Measurements from ENCODE around the gene PHLDB1.
"Not testable (repeated sequence)": the region's sequence is repeated elsewhere in the genome, so short reads cannot be mapped to it uniquely, and the experiment has no call there.

The PHLDB1 gene

GRCh38 chr11:118672846-118673245 lies 65.4 kb downstream of the PHLDB1 start:
- TF ChIP-seq CTCF (IDR thresholded peaks at IDR 0.05; ENCODE audit: borderline replicate concordance, control extremely low read depth, extremely low read depth, insufficient read depth, missing control alignments) = no peak
- no peak for DNase-seq (ENCODE audit: low spot score)
- in situ Hi-C loops (cut with MboI; ENCODE audit: low sequenced_read_pairs, unreplicated experiment) = no loop called here

DNA sequence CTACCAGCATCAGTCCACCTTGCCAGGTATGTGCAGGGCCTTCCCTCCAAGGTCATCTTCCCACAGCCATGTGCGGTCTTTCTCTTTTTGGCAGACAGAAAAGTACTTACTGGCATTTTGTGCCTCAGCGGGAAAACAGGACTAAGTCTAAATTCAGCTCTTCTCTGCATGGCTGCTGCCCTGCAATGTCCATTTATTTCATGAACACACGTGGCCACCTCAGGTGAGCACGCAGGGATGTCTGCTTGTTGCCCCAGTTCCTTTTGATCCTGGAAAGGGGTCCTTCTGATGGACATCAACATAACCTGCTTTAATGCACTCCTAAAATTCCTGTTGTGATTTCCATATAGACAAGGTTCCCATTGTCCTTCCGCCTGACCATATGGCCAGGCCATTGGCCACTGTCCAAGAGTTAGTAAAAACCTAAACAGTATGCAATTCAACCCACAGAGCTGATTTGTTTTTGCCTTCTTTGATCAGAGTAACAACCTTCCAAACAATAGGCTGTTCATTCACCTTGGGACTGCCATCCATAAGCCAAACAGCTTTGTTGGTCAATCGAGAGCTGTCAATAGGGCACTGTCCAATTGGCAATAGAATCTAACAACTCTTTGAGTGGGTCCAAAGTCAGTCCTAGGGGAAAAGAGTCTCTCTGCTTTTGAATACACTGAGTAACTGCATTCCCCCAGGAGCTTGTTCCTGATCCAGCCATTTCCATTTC lies 66.1 kb downstream of the PHLDB1 start:
- in situ Hi-C loops (cut with MboI; ENCODE audit: low sequenced_read_pairs, unreplicated experiment) = no loop called here
- DNase-seq (ENCODE audit: low spot score) = no peak
- no peak for TF ChIP-seq CTCF (IDR thresholded peaks at IDR 0.05; ENCODE audit: borderline replicate concordance, control extremely low read depth, extremely low read depth, insufficient read depth, missing control alignments)

- in situ Hi-C loops (cut with MboI; ENCODE audit: low sequenced_read_pairs, unreplicated experiment) = no loop called here
- no peak for DNase-seq (ENCODE audit: low spot score)
- TF ChIP-seq CTCF (IDR thresholded peaks at IDR 0.05; ENCODE audit: borderline replicate concordance, control extremely low read depth, extremely low read depth, insufficient read depth, missing control alignments) = no peak
These were observed 66.6 kb downstream of the PHLDB1 start for GRCh38 chr11:118674082-118674435.

DNA sequence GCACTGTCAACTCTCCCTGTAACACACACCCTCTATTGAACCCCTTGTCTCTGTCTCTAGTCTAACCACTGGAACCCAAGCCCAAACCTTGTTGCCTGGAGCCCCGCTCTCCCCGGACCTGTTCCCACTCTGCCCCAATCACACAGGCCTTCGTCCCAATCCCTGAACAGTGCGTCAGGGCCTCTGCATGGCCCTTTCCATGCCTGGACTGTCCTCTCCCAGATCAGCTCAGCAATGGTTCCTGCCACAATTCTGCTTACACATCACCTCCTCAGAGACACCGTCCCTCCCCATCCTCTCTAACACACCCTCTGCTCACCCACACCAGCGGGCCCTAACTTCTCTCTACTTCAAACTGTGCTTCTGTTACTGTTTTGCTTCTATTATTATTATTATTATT lies 70.6 kb downstream of the PHLDB1 start:
- in situ Hi-C loops (cut with MboI; ENCODE audit: low sequenced_read_pairs, unreplicated experiment) = no loop called here
- no peak for TF ChIP-seq CTCF (IDR thresholded peaks at IDR 0.05; ENCODE audit: borderline replicate concordance, control extremely low read depth, extremely low read depth, insufficient read depth, missing control alignments)
- DNase-seq (ENCODE audit: low spot score) = no peak

DNA sequence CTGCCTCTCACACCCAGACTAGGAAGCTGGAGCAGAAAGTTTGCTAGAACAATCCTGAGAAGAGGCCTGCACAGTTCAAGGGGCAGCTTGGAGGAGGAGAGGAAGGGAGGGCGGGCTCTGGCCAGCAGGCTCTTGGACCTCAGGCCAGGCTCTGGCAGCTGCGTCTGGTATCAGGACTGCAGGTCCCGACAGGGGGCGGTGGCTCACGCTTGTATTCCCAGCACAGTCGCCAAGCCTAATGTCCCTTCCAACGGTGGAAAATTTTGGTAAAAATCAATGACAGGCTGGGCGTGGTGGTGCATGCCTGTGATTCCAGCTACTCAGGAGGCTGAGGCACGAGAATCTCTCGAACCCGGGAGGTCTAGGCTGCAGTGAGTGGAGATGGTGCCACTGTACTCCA lies 71.5 kb downstream of the PHLDB1 start:
- DNase-seq (ENCODE audit: low spot score); in situ Hi-C loops (cut with MboI; ENCODE audit: low sequenced_read_pairs, unreplicated experiment): not testable (repeated sequence)

GRCh38 chr11:118679483-118679882 lies 72.1 kb downstream of the PHLDB1 start, which contains the start of gene TREH:
Gene TREH (minus strand): TSS chr11:118679650. CDS start chr11:118679627, 23 bp downstream.
- TF ChIP-seq CTCF (IDR thresholded peaks at IDR 0.05; ENCODE audit: borderline replicate concordance, control extremely low read depth, extremely low read depth, insufficient read depth, missing control alignments) = no peak
- in situ Hi-C loops (cut with MboI; ENCODE audit: low sequenced_read_pairs, unreplicated experiment) = no loop called here
- no peak for DNase-seq (ENCODE audit: low spot score)

DNA sequence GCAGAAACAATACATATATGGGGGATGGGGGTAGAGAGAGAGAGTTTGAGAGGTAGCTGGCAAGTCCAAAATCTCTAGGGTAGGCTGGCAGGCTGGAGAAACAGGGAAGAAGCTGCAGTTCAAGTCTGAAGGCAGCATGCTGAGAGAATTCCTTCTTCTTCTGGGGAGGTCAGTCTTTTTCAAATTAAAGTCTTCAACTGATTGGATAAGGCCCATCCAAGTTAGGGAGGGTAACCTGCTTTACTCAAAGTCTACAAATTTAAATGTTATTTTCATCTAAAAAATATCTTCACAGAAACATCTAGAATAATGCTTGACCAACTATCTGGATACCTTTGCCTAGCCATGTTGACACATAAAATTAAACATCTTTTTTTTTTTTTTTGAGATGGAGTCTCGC lies 75.0 kb downstream of the PHLDB1 start:
- DNase-seq (ENCODE audit: low spot score) = no peak
- in situ Hi-C loops (cut with MboI; ENCODE audit: low sequenced_read_pairs, unreplicated experiment) = no loop called here
- no peak for TF ChIP-seq CTCF (IDR thresholded peaks at IDR 0.05; ENCODE audit: borderline replicate concordance, control extremely low read depth, extremely low read depth, insufficient read depth, missing control alignments)

DNA sequence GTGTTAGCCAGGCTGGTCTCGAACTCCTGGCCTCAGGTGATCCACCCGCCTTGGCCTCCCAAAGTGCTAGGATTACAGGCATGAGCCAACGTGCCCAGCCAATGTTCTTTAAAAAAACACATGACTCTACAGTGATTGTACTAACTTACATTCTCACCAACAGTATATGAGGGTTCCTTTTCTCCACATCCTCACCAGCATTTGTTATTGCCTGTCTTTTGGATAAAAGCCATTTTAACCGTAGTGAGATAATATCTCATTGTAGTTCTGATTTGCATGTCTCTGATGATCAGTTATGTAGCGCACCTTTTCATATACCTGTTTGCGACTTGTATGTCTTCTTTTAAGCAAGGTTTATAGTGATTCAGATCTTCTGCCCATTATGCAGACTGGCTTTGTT lies 75.5 kb downstream of the PHLDB1 start:
- in situ Hi-C loops (cut with MboI; ENCODE audit: low sequenced_read_pairs, unreplicated experiment); DNase-seq (ENCODE audit: low spot score): not testable (repeated sequence)
